BJ (cell line): ENCODE measurements around the gene ECHS1. TPM values are rescaled to one million over a fixed set of nuclear protein-coding genes. Genes with fewer than 3 reads are reported as not detected.

Experiments
- CTCF ChIA-PET: fragments of 350-600 bp; formaldehyde crosslinking; extraction: SDS; loops from one replicate; lab custom pipeline; 2021; ENCODE audit warnings: antibody characterized with exemption, inconsistent platforms; lab: Yijun Ruan, JAX
- POLR2A ChIA-PET: fragments of 300-600 bp; sonication (Branson Sonifier 250); formaldehyde crosslinking; extraction: SDS; loops from one replicate; lab custom pipeline; 2021; ENCODE audit warnings: antibody characterized with exemption; lab: Charles Lee
- DNase-seq: peaks from one replicate; pipeline ENCODE4 v3.0.0-alpha.2; 2011; ENCODE audit warnings: low read depth
- H3K27me3 ChIP-seq: 2 replicates; pipeline ENCODE4 v1.6.0; 2011; ENCODE audit warnings: low read length; ENCODE audit not compliant: control insufficient read depth, insufficient read depth
- H3K36me3 ChIP-seq: 2 replicates; pipeline ENCODE4 v1.5.1; 2011; ENCODE audit warnings: low read length; ENCODE audit not compliant: control insufficient read depth, insufficient read depth
- H3K4me3 ChIP-seq: 2 replicates; pipeline ENCODE4 v1.5.1; 2011; ENCODE audit warnings: low read depth, mild to moderate bottlenecking, control low read depth, low read length
- CTCF ChIP-seq: IDR thresholded peaks from 2 replicates; pipeline ENCODE4 v1.5.1; 2011; ENCODE audit warnings: low read depth, mild to moderate bottlenecking, control low read depth, inconsistent platforms, low read length, moderate library complexity; ENCODE audit not compliant: insufficient read depth
- polyA plus RNA-seq: library from polyadenylated mRNA; depleted of rRNA; stranded (reverse); fragments of >200 nt; gene quantifications from 2 replicates; pipeline ENCODE4 v1.2.3, GENCODE V29; 2011

The ECHS1 gene
- polyA plus RNA-seq, 1 experiment = 63.9 TPM

GRCh38 chr10:133391761-133392518 lies 18.8 kb upstream of the ECHS1 start:
- Histone ChIP-seq H3K4me3 (no peak overlapping the region), H3K27me3 (no peaks in the 10 kb centered on the region), H3K36me3 (peaks cover 6% of the 10 kb centered on the region)
- TF ChIP-seq CTCF = no peak
- ChIA-PET POLR2A (no interaction called here), CTCF (no interaction called here)
- DNase-seq = no peak

GRCh38 chr10:133391249-133391635 lies 18.1 kb upstream of the ECHS1 start:
- Histone ChIP-seq H3K27me3 (no peaks in the 10 kb centered on the region), H3K4me3 (no peak overlapping the region), H3K36me3 (peaks cover 5% of the 10 kb centered on the region)
- DNase-seq = no peak
- no peak for TF ChIP-seq CTCF
- ChIA-PET CTCF (no interaction called here), POLR2A (no interaction called here)

GRCh38 chr10:133390597-133391248 lies 17.6 kb upstream of the ECHS1 start:
- Histone ChIP-seq H3K36me3 (peaks cover 3% of the 10 kb centered on the region), H3K27me3 (no peaks in the 10 kb centered on the region), H3K4me3 (no peak overlapping the region)
- ChIA-PET CTCF (no interaction called here), POLR2A (no interaction called here)
- TF ChIP-seq CTCF = no peak
- DNase-seq = no peak

GRCh38 chr10:133388973-133389818 lies 16.0 kb upstream of the ECHS1 start:
- H3K4me3 ChIP-seq = no peak overlapping the region
- H3K27me3 ChIP-seq = no peaks in the 10 kb centered on the region
- ChIA-PET CTCF (no interaction called here), POLR2A (no interaction called here)
- DNase-seq = no peak
- TF ChIP-seq CTCF = no peak
- H3K36me3 ChIP-seq = peaks cover 3% of the 10 kb centered on the region; the same call in 1 of the 2 replicates
